HG02623 (cell line): ENCODE data around the gene SLX4.
"Not testable (repeated sequence)": the region's sequence is repeated elsewhere in the genome, so short reads cannot be mapped to it uniquely, and the experiment has no call there.

Experiments
- ATAC-seq: cut with Tn5 transposase; IDR thresholded peaks from one replicate; pipeline ENCODE4 v1.9.1; 2021; ENCODE audit warnings: moderate library complexity; ENCODE audit not compliant: unreplicated experiment

Gene SLX4

GRCh38 chr16:3642397-3643094 lies 31.1 kb upstream of the SLX4 start:
- no peak for ATAC-seq

GRCh38 chr16:3641801-3642396 lies 30.5 kb upstream of the SLX4 start:
- ATAC-seq = no peak

- ATAC-seq = no peak
These were observed 29.5 kb upstream of the SLX4 start for GRCh38 chr16:3640632-3641501.

GRCh38 chr16:3640207-3640606 lies 28.8 kb upstream of the SLX4 start:
- no peak for ATAC-seq

- ATAC-seq = no peak
These were observed 27.7 kb upstream of the SLX4 start for GRCh38 chr16:3638916-3639644.

- ATAC-seq = no peak
These were observed 26.0 kb upstream of the SLX4 start for GRCh38 chr16:3637371-3637923.

- ATAC-seq = no peak
These were observed 14.7 kb upstream of the SLX4 start for GRCh38 chr16:3625911-3626732.

- ATAC-seq = no peak
These were observed 13.9 kb upstream of the SLX4 start for GRCh38 chr16:3625331-3625730.

GRCh38 chr16:3623642-3624041 lies 12.2 kb upstream of the SLX4 start:
- no peak for ATAC-seq

- no peak for ATAC-seq
These were observed 7.3 kb upstream of the SLX4 start for GRCh38 chr16:3618769-3619141.

GRCh38 chr16:3612510-3613466 lies 1.4 kb upstream of the SLX4 start:
- no peak for ATAC-seq

GRCh38 chr16:3610698-3611145 lies 684 bp downstream of the SLX4 start:
- no peak for ATAC-seq

GRCh38 chr16:3609895-3610697 lies 1.3 kb downstream of the SLX4 start:
- ATAC-seq = no peak

GRCh38 chr16:3608976-3609375 lies 2.4 kb downstream of the SLX4 start:
- ATAC-seq = not testable (repeated sequence)

GRCh38 chr16:3608069-3608468 lies 3.3 kb downstream of the SLX4 start:
- no peak for ATAC-seq

- ATAC-seq = no peak
These were observed 3.8 kb downstream of the SLX4 start for GRCh38 chr16:3607634-3608033.

- ATAC-seq = no peak
These were observed 4.2 kb downstream of the SLX4 start for GRCh38 chr16:3607161-3607560.

- ATAC-seq = no peak
These were observed 5.0 kb downstream of the SLX4 start for GRCh38 chr16:3606441-3606840.
